ENCODE results near the gene NDUFS2. TPM values are rescaled to one million over a fixed set of nuclear protein-coding genes. Genes with fewer than 3 reads are reported as not detected.
A peak's percentile ranks its signal among the peaks of the same experiment; 100 is the strongest.

The NDUFS2 gene
- total RNA-seq, 4 donors from 2014 or later: 73.0 to 118 (median 103) TPM

- no peak overlapping the region for H3K27ac ChIP-seq
- 70 to 72% methylated on average over 3 of the region's 3 CpGs for WGBS, 2 donors
Measured at GRCh38 chr1:161187311-161187710, 14.9 kb upstream of the NDUFS2 start.

GRCh38 chr1:161188381-161188780 is 13.8 kb upstream of the NDUFS2 start:
- Histone ChIP-seq H3K27me3 (no peaks in the 10 kb centered on the region), H3K4me3 (no peak overlapping the region), H3K9me3 (no peaks in the 10 kb centered on the region), H3K36me3 (peaks cover 0 to 17% (median 0%) of the 10 kb centered on the region in 3 donors), H3K4me1 (peaks cover 0 to 37% (median 22%) of the 10 kb centered on the region in 4 donors), H3K27ac (no peak overlapping the region)
- WGBS, 2 donors: 72 to 82% methylated on average over 6 of the region's 6 CpGs
- no peak for DNase-seq (ENCODE audit: low spot score in 2 of 2)
- TF ChIP-seq POLR2A (IDR thresholded peaks at IDR 0.05): no peak
- TF ChIP-seq EP300 (IDR thresholded peaks at IDR 0.05): no peak
- TF ChIP-seq CTCF (IDR thresholded peaks at IDR 0.05): no peak

More at GRCh38 chr1:161187311-161187710, 14.9 kb upstream of the NDUFS2 start:
- H3K9me3 ChIP-seq: no peaks in the 10 kb centered on the region
- TF ChIP-seq EP300 (IDR thresholded peaks at IDR 0.05) (no peak), CTCF (IDR thresholded peaks at IDR 0.05) (no peak), POLR2A (IDR thresholded peaks at IDR 0.05) (no peak)
- no peak overlapping the region for H3K4me3 ChIP-seq
- no peak for DNase-seq (ENCODE audit: low spot score in 2 of 2)
- H3K27me3 ChIP-seq: no peaks in the 10 kb centered on the region
- H3K4me1 ChIP-seq: peaks cover 0 to 30% (median 13%) of the 10 kb centered on the region in 4 donors
- H3K36me3 ChIP-seq: peaks cover 0 to 17% (median 0%) of the 10 kb centered on the region in 3 donors

GRCh38 chr1:161189036-161189435 is 13.1 kb upstream of the NDUFS2 start:
- H3K9me3 ChIP-seq: no peaks in the 10 kb centered on the region
- no peak overlapping the region for H3K4me3 ChIP-seq
- DNase-seq (ENCODE audit: low spot score in 2 of 2): no peak

GRCh38 chr1:161190962-161191521 is 11.1 kb upstream of the NDUFS2 start:
- H3K36me3 ChIP-seq: peaks cover 0 to 17% (median 0%) of the 10 kb centered on the region in 3 donors
- H3K4me1 ChIP-seq: peaks cover 0 to 46% (median 30%) of the 10 kb centered on the region in 4 donors
- no peak overlapping the region for H3K4me3 ChIP-seq
- no peak for DNase-seq (ENCODE audit: low spot score in 2 of 2)
- no peaks in the 10 kb centered on the region for H3K27me3 ChIP-seq
- no peaks in the 10 kb centered on the region for H3K9me3 ChIP-seq
- H3K27ac ChIP-seq: peak overlapping the region in 2 of 4 donors; percentile 8 to 28
- WGBS, 2 donors: 42 to 55% methylated on average over 20 to 21 of the region's 22 CpGs
- TF ChIP-seq POLR2A (IDR thresholded peaks at IDR 0.05) (no peak), CTCF (IDR thresholded peaks at IDR 0.05) (no peak), EP300 (IDR thresholded peaks at IDR 0.05) (no peak)

More at GRCh38 chr1:161189036-161189435, 13.1 kb upstream of the NDUFS2 start:
- Histone ChIP-seq H3K27me3 (no peaks in the 10 kb centered on the region), H3K36me3 (peaks cover 0 to 17% (median 0%) of the 10 kb centered on the region in 3 donors), H3K4me1 (peaks cover 0 to 43% (median 25%) of the 10 kb centered on the region in 4 donors), H3K27ac (peak overlapping the region in 1 of 4 donors; percentile 26)
- peak in 1 of 2 donors; percentile 50 for TF ChIP-seq EP300 (IDR thresholded peaks at IDR 0.05)
- TF ChIP-seq POLR2A (IDR thresholded peaks at IDR 0.05): no peak
- no peak for TF ChIP-seq CTCF (IDR thresholded peaks at IDR 0.05)
- WGBS, 2 donors: 78 to 83% methylated on average over 5 of the region's 5 CpGs

GRCh38 chr1:161191971-161192370 is 10.2 kb upstream of the NDUFS2 start:
- no peak for DNase-seq (ENCODE audit: low spot score in 2 of 2)
- TF ChIP-seq CTCF (IDR thresholded peaks at IDR 0.05) (no peak), EP300 (IDR thresholded peaks at IDR 0.05) (no peak), POLR2A (IDR thresholded peaks at IDR 0.05) (no peak)
- Histone ChIP-seq H3K27ac (no peak overlapping the region), H3K4me3 (no peak overlapping the region), H3K27me3 (no peaks in the 10 kb centered on the region), H3K36me3 (peaks cover 0 to 17% (median 0%) of the 10 kb centered on the region in 3 donors), H3K4me1 (peaks cover 4 to 55% (median 35%) of the 10 kb centered on the region in 4 donors), H3K9me3 (no peaks in the 10 kb centered on the region)
- 74 to 80% methylated on average over 8 of the region's 8 CpGs for WGBS, 2 donors

Measured in tibial nerve (tissue), 4 donors.